ENCODE results near the gene TRIM47. TPM values are rescaled to one million over a fixed set of nuclear protein-coding genes. Genes with fewer than 3 reads are reported as not detected.

Gene TRIM47
- total and polyA plus RNA-seq, 2 of the 13 experiments (the other 11 are each of a cell fraction or from before 2014, with no cell fraction given), result 33.5 to 82.0 TPM

GRCh38 chr17:75894049-75894733 lies 15.8 kb upstream of the TRIM47 start (continued):
- TF ChIP-seq, protein P1, sequence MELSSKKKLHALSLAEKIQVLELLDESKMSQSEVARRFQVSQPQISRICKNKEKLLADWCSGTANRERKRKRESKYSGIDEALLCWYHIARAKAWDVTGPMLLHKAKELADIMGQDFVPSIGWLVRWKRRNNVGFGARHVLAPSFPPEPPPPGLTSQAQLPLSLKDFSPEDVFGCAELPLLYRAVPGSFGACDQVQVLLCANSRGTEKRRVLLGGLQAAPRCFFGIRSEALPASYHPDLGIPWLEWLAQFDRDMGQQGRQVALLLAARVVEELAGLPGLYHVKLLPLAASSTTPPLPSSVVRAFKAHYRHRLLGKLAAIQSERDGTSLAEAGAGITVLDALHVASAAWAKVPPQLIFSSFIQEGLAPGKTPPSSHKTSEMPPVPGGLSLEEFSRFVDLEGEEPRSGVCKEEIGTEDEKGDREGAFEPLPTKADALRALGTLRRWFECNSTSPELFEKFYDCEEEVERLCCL (CRISPR knock-in tag; IDR thresholded peaks at IDR 0.05; ENCODE audit: borderline replicate concordance), result peak; percentile 15; the same call in 1 of the 2 replicates
- peak; percentile 36; the same call in 1 of the 2 replicates for TF ChIP-seq ZNF678 (CRISPR knock-in tag; IDR thresholded peaks at IDR 0.05)
- TF ChIP-seq ZNF724P (CRISPR knock-in tag; IDR thresholded peaks at IDR 0.05; ENCODE audit: borderline replicate concordance), result no peak
- TF ChIP-seq ELF3 (CRISPR knock-in tag; IDR thresholded peaks at IDR 0.05), result no peak
- TF ChIP-seq, protein P2, sequence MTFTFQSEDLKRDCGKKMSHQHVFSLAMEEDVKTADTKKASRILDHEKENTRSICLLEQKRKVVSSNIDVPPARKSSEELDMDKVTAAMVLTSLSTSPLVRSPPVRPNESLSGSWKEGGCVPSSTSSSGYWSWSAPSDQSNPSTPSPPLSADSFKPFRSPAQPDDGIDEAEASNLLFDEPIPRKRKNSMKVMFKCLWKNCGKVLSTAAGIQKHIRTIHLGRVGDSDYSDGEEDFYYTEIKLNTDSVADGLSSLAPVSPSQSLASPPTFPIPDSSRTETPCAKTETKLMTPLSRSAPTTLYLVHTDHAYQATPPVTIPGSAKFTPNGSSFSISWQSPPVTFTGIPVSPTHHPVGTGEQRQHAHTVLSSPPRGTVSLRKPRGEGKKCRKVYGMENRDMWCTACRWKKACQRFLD (CRISPR knock-in tag; IDR thresholded peaks at IDR 0.05; ENCODE audit: borderline replicate concordance), result no peak
- TF ChIP-seq, protein P3, sequence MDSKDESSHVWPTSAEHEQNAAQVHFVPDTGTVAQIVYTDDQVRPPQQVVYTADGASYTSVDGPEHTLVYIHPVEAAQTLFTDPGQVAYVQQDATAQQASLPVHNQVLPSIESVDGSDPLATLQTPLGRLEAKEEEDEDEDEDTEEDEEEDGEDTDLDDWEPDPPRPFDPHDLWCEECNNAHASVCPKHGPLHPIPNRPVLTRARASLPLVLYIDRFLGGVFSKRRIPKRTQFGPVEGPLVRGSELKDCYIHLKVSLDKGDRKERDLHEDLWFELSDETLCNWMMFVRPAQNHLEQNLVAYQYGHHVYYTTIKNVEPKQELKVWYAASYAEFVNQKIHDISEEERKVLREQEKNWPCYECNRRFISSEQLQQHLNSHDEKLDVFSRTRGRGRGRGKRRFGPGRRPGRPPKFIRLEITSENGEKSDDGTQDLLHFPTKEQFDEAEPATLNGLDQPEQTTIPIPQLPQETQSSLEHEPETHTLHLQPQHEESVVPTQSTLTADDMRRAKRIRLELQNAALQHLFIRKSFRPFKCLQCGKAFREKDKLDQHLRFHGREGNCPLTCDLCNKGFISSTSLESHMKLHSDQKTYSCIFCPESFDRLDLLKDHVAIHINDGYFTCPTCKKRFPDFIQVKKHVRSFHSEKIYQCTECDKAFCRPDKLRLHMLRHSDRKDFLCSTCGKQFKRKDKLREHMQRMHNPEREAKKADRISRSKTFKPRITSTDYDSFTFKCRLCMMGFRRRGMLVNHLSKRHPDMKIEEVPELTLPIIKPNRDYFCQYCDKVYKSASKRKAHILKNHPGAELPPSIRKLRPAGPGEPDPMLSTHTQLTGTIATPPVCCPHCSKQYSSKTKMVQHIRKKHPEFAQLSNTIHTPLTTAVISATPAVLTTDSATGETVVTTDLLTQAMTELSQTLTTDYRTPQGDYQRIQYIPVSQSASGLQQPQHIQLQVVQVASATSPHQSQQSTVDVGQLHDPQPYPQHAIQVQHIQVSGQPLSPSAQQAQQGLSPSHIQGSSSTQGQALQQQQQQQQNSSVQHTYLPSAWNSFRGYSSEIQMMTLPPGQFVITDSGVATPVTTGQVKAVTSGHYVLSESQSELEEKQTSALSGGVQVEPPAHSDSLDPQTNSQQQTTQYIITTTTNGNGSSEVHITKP (CRISPR knock-in tag; IDR thresholded peaks at IDR 0.05; ENCODE audit: low read depth), result no peak
- TF ChIP-seq PCBP1 (IDR thresholded peaks at IDR 0.05; ENCODE audit: borderline replicate concordance, low read depth, low read length), result no peak
- TF ChIP-seq ZNF576 (CRISPR knock-in tag; IDR thresholded peaks at IDR 0.05), result peak; percentile 42; the same call in 1 of the 2 replicates
- no peak for TF ChIP-seq LRRFIP1 (CRISPR knock-in tag; conservative IDR thresholded peaks at IDR 0.05)

Measured in HepG2 (cell line).